ENCODE results near the gene PKM.

GRCh38 chr15:72162569-72162968, 68.4 kb downstream of the PKM start:
- TF ChIP-seq, protein P1, sequence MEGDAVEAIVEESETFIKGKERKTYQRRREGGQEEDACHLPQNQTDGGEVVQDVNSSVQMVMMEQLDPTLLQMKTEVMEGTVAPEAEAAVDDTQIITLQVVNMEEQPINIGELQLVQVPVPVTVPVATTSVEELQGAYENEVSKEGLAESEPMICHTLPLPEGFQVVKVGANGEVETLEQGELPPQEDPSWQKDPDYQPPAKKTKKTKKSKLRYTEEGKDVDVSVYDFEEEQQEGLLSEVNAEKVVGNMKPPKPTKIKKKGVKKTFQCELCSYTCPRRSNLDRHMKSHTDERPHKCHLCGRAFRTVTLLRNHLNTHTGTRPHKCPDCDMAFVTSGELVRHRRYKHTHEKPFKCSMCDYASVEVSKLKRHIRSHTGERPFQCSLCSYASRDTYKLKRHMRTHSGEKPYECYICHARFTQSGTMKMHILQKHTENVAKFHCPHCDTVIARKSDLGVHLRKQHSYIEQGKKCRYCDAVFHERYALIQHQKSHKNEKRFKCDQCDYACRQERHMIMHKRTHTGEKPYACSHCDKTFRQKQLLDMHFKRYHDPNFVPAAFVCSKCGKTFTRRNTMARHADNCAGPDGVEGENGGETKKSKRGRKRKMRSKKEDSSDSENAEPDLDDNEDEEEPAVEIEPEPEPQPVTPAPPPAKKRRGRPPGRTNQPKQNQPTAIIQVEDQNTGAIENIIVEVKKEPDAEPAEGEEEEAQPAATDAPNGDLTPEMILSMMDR (optimal IDR thresholded peaks at IDR 0.05 in 1 of 3, IDR thresholded peaks at IDR 0.05 in 1 of 3, conservative IDR thresholded peaks at IDR 0.05 in 1 of 3; ENCODE audit: extremely low read depth in 1 of 3, insufficient read depth in 2 of 3, low read length in 3 of 3) = peak in 1 of 3 experiments; percentile 16
- TF ChIP-seq EZH2 (IDR thresholded peaks at IDR 0.05; ENCODE audit: low read length) = no peak
